Kidney (tissue), 14 donors: ENCODE measurements around the gene METRNL. TPM values are rescaled to one million over a fixed set of nuclear protein-coding genes. Genes with fewer than 3 reads are reported as not detected.

Experiments used
- DNase-seq, 5 donors: peaks; one replicate each; pipeline ENCODE4 v3.0.0-alpha.2; 2013 to 2020
- FAIRE-seq: peaks from 2 replicates; lab custom pipeline; 2012; peaks lifted over from hg19 to GRCh38; lab: Jason Lieb, UNC
- H3K27ac ChIP-seq, 2 donors: one replicate each; pipeline ENCODE4 v1.7.0; 2013; ENCODE audit warnings: low read depth in 2 of 2, low read length in 2 of 2, inconsistent platforms in 1 of 2
- H3K27me3 ChIP-seq: one replicate; pipeline ENCODE4 v1.7.1; 2013; ENCODE audit warnings: low read length, inconsistent platforms; ENCODE audit not compliant: control insufficient read depth, insufficient read depth
- H3K36me3 ChIP-seq, 3 donors: one replicate each; pipeline versions ENCODE4 v1.7.0 to v1.7.1; 2013; ENCODE audit warnings: low read length in 3 of 3, control low read depth in 1 of 3, inconsistent platforms in 1 of 3; ENCODE audit not compliant: insufficient read depth in 3 of 3, control insufficient read depth in 2 of 3
- H3K4me1 ChIP-seq, 3 donors: one replicate each; pipeline versions ENCODE4 v1.7.0 to v1.7.1; 2013; ENCODE audit warnings: low read length in 3 of 3, inconsistent platforms in 1 of 3, low read depth in 1 of 3; ENCODE audit not compliant: control insufficient read depth in 2 of 3, insufficient read depth in 2 of 3
- H3K4me3 ChIP-seq, 3 donors: one replicate each; pipeline versions ENCODE4 v1.7.0 to v1.8.1; 2013; ENCODE audit warnings: low read length in 3 of 3, control low read depth in 1 of 3, inconsistent platforms in 1 of 3
- H3K9ac ChIP-seq, 3 donors: one replicate each; pipeline versions ENCODE4 v1.7.0 to v1.7.1; 2013; ENCODE audit warnings: low read length in 3 of 3, control low read depth in 1 of 3, inconsistent platforms in 1 of 3
- H3K9me3 ChIP-seq, 3 donors: one replicate each; pipeline versions ENCODE4 v1.7.0 to v1.7.1; 2013; ENCODE audit warnings: low read length in 3 of 3, control low read depth in 1 of 3, inconsistent platforms in 1 of 3; ENCODE audit not compliant: control insufficient read depth in 2 of 3, insufficient read depth in 1 of 3
- CTCF ChIP-seq: IDR thresholded peaks from 3 replicates; pipeline ENCODE4 v1.5.1; 2012; ENCODE audit warnings: mild to moderate bottlenecking, moderate library complexity, borderline replicate concordance; ENCODE audit not compliant: insufficient read depth; ENCODE audit errors: extremely low read depth
- intact Hi-C: fragments of 100-400 bp; cut with DNase I; formaldehyde crosslinking; loops from one replicate; pipeline ENCODE4 v1.11.1; 2022
- polyA plus RNA-seq: library from polyadenylated mRNA; stranded (reverse); fragments of 350-450 nt; fragmentation: Illumina TruSeq; extraction: RNeasy Lipid Tissue Mini Kit (QIAGEN cat#74804); gene quantifications from one replicate; pipeline ENCODE4 v1.2.3, GENCODE V29; 2014; ENCODE audit warnings: low read depth, low replicate concordance; ENCODE audit not compliant: insufficient read depth
- total RNA-seq: library from RNA; stranded (reverse); fragmentation: NEBNext Ultra II Directional; extraction: Animal tissue kit (Norgen Biotek cat#: 25700); gene quantifications from one replicate; pipeline ENCODE4 v1.2.1, GENCODE V29; 2021
- donor health status: control.
- donor health status: control.
- donor health status: control.
- donor health status: control.
- donor health status: control.
- donor health status: DM: yes; HTN: yes; CAD: no.
- donor health status: Normal renal cell carcinoma (clear cell type).

The METRNL gene
- total and polyA plus RNA-seq, 2 donors from 2014 or later: 61.5 to 107 TPM

GRCh38 chr17:83121921-83122820 lies 42.8 kb downstream of the METRNL start:
- Histone ChIP-seq H3K4me3 (no peak overlapping the region), H3K4me1 (peaks cover 0 to 3% (median 0%) of the 10 kb centered on the region in 3 donors), H3K27me3 (no peaks in the 10 kb centered on the region), H3K9ac (no peak overlapping the region), H3K36me3 (no peaks in the 10 kb centered on the region), H3K9me3 (no peaks in the 10 kb centered on the region), H3K27ac (no peak overlapping the region)
- TF ChIP-seq CTCF: no peak
- DNase-seq (peak in 1 of 5 donors; percentile 41), FAIRE-seq (no peak)
- intact Hi-C loops: no loop called here

- FAIRE-seq (no peak), DNase-seq (peak in 1 of 5 donors; percentile 45)
- Histone ChIP-seq H3K27me3 (no peaks in the 10 kb centered on the region), H3K4me1 (peaks cover 0 to 3% (median 0%) of the 10 kb centered on the region in 3 donors), H3K36me3 (no peaks in the 10 kb centered on the region), H3K27ac (no peak overlapping the region), H3K9me3 (no peaks in the 10 kb centered on the region), H3K4me3 (no peak overlapping the region), H3K9ac (no peak overlapping the region)
- intact Hi-C loops: no loop called here
- TF ChIP-seq CTCF: no peak
Measured at GRCh38 chr17:83122834-83123233, 43.4 kb downstream of the METRNL start.

- intact Hi-C loops: no loop called here
- no peak for TF ChIP-seq CTCF
- FAIRE-seq: no peak
Measured at GRCh38 chr17:83123896-83124801, 44.7 kb downstream of the METRNL start.

More at GRCh38 chr17:83123896-83124801, 44.7 kb downstream of the METRNL start:
- H3K9ac ChIP-seq: no peak overlapping the region
- H3K4me3 ChIP-seq: no peak overlapping the region
- no peak overlapping the region for H3K27ac ChIP-seq
- peak in 1 of 5 donors; percentile 62 for DNase-seq
- no peaks in the 10 kb centered on the region for H3K27me3 ChIP-seq
- no peaks in the 10 kb centered on the region for H3K36me3 ChIP-seq
- peaks cover 0 to under 1% (median 0%) of the 10 kb centered on the region in 3 donors for H3K4me1 ChIP-seq
- H3K9me3 ChIP-seq: no peaks in the 10 kb centered on the region
